HG03039 (cell line): ENCODE measurements around the gene MYO1F.

Source experiments
- ATAC-seq: cut with Tn5 transposase; IDR thresholded peaks from one replicate; pipeline ENCODE4 v1.9.1; 2021; ENCODE audit warnings: mild to moderate bottlenecking, moderate library complexity; ENCODE audit not compliant: unreplicated experiment

Gene MYO1F

DNA sequence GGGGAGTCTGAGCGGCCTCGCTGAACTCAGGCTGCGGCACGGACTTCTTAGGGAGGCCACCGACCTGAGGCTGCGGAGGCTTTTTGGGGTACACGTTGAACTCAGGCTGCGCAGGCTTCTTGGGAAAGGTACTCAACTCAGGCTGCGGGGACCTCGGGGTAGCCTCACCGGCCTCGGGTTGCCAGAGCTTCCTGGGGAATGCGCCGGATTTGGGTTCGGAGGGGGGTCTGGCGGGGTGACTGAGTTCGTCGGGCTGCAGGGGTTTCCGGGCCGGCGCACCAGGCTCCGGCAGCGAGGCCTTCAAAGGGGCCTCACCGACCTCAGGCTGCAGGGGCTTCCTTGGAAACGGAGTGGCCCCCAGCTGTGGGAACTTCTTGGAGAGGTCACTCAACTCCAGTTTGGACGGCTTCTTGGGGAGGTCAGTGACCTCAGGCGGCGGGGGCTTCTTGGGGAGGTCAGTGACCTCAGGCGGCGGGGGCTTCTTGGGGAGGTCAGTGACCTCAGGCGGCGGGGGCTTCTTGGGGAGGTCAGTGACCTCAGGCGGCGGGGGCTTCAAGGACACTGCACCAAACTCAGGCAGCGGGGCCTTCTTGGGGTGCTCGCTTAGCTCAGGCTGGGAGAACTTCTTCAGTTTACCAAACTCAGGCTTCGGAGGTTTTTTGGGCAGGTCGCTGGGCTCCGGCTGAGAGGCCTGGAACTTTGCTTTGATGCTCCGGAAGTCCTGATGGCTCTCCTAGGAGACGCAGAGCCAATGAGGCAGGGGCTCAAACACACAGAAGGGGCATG is 78.0 kb downstream of the MYO1F start:
- ATAC-seq: no peak

GRCh38 chr19:8498295-8498694 is 78.9 kb downstream of the MYO1F start:
- ATAC-seq: no peak

- ATAC-seq: no peak
These were observed 83.1 kb downstream of the MYO1F start for GRCh38 chr19:8494158-8494557.

DNA sequence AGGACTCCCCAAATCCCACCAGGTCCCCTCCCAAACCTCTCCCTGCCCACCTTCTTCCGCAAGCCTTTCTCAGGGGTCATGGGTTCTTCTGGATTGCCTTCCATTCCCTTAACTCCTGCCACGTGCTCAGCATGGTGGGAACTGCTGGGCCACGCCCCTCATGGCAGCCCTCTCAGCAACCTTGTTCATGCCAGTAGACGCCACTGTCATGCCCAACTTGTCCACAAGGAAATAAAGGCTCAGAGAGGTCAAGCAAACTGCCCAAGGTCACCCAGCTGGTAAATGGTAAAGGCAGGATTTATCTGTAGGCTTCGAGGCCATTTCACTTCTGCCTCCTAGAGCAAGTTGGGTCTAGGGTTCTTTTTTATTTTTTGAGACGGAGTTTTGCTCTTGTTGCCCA is 85.7 kb downstream of the MYO1F start:
- ATAC-seq: no peak

- no peak for ATAC-seq
These were observed 86.4 kb downstream of the MYO1F start for GRCh38 chr19:8490873-8491272.

DNA sequence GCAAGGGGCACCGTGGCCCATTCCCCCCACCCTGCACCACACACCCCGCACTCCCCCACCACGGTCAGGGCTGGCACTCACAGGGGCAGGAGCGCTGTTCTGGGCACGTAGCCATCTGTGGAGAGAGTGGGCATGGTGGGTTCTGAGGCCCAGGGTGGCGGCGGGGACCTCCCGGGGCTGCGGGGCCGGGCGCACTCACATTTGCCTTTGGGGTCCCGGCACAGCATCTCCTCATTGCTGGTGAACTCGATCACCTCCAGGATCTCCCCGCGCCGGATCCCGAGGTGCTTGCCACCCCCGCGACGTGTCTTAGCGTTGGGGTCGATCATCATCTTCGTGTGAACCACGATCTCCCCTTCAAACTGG is 86.9 kb downstream of the MYO1F start:
- ATAC-seq: no peak

DNA sequence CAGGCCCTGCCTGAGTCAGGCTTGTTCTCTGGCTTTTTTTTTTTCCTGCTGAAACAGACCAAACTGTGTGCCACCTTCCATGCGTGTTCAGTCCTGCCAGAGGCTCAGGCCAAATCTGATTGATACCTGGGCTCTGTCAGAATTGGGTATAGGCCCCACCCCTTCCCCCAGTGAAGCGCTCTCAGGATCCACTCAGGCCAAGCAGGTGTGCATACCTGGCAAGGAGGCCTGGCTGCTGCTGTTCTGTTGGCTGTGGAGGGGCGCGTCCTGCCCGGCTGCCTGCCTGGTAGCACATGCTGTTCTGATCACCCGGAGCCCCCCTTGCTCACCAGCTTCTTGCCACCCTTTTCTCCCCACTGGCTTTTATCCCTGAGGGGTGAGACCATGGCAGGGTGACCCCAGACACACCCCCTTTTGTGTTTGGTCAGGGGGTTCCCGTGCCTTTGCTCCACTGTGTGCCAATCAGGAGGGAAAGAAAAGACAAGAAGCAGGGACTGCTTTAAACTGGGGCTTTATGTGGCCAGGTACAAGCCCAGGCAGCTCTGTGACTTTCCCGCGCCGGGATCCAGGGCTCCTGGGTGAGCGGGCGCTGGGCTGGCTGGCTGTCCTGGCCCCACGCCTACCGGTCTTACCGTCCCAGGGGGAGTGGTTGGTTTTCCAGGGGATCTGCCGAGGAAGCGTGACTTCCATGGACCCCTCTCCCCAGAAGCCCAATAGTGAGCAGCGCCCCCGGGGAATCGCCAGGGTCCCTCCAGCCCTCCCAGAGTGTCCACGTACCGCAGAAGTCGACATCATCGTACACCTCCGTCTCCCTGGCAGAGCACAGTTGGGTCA is 87.5 kb downstream of the MYO1F start:
- no peak for ATAC-seq

GRCh38 chr19:8488365-8488764 is 88.9 kb downstream of the MYO1F start:
- ATAC-seq: no peak

DNA sequence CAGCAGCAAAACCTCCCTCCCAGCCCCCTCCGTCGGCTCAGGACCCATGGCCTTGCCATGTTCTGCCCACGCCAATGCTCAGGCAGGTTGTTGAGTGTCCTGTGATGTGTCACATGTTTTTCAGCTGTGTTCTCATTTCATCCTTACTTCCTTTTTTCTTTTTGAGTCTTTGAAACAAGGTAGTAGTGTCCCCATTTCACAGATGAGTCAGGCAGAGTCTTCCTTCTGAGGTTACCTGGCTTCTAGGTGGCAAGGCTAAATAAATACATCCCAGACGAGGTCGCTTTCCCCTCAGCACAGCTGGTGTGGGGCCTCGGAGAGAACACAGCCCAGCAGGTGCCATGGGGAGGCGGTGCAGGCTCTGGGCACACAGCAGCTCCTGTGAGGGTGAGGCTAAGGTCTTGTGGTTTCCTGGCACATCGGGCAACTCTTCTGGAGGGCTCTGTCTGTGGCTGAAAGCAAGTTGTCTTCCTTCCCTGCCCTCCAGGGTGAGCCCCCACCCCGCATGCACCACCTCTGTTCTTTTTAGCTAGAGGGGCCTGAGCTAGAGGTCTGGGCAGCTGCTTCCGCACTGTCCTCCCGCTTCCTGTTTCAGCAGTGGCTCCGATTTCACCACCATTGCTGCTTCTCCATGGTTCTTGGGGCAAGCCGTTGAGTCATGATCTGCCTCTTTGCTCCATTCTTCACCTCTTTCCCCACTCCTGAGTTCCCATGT is 89.9 kb downstream of the MYO1F start:
- no peak for ATAC-seq

DNA sequence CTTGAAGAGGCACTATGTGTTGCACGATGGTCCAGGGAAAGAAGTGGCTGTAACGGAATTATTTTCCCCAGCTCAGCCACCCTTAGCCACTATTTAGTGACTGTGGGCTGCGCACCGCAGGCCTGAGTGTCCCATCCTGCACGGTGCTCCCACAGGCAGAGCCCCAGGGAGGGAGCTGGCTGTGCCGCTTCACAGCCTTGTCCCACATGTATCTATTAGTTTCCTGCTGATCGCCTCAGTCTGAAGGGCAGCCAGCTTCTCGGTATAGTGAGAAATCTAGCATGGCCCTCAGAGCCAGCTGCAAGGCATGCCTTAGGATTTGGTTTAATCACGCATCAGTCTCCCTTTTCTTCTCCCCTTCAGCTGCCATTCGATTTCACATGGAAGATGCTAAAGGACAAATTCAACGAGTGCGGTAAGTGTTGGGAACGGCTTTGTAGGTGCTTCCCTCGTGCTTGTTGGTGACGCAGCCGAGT is 90.5 kb downstream of the MYO1F start:
- no peak for ATAC-seq

- no peak for ATAC-seq
These were observed 91.5 kb downstream of the MYO1F start for GRCh38 chr19:8485561-8486371.

GRCh38 chr19:8484331-8484894 is 92.8 kb downstream of the MYO1F start:
- no peak for ATAC-seq

DNA sequence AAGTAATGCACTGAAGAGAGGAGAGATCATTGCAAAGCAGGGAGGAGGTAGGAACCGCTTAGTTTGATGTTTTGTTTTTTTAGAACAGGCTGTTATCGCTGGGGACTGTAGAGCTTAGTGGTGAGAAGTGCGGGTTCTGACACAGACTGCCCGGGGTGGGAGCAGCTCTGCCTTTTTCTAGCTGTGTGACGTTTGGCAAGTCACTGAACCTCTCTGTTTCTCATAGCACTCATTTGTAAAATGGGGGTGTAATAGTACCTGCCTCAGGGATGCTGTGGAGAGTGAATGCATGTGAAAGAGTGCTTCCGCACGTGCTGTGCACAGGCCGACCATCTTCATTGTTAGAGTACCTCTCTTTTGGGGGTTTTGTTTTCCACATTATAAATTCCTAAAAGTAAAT is 94.1 kb downstream of the MYO1F start:
- no peak for ATAC-seq

DNA sequence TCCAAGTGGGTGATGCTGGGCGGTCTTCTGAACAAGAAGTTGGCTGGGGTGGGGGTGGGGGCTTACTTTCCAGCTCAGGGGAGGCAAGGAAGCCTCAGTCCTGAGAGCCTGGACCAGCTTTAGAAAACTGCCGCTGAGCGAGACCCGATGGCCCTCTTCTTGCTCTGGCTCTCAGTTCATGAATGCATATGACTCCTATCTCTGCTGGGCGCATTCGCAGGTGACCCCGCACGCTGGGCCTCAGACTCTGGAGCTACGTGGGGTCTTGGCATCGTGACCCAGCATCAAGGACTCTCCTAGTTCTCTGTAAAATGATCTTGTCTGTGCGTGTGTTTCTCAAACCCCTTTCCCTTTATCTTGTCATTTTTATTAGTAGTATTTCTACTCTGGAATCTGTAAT is 94.5 kb downstream of the MYO1F start:
- no peak for ATAC-seq

DNA sequence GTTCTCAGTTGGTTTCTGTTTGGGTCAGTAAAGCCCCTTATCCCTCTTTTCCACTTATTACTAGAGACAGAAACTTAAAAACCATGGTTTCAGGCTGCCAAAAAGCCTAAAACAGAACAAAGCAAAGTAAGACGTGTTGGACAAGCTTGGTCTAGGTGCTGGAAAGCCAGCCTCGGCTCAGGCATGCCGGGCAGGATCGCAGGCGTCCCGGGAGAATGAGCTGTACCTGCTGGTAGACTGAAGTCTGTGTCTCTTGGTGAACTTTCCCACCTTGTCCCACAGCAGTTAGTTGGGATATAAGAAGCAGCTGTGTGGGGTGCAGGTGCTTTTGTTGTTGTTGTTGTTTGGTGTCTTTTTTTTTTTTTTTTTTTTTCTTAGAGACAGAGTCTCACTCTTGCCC is 95.6 kb downstream of the MYO1F start:
- ATAC-seq: no peak

- ATAC-seq: no peak
These were observed 96.0 kb downstream of the MYO1F start for GRCh38 chr19:8481201-8481600.

DNA sequence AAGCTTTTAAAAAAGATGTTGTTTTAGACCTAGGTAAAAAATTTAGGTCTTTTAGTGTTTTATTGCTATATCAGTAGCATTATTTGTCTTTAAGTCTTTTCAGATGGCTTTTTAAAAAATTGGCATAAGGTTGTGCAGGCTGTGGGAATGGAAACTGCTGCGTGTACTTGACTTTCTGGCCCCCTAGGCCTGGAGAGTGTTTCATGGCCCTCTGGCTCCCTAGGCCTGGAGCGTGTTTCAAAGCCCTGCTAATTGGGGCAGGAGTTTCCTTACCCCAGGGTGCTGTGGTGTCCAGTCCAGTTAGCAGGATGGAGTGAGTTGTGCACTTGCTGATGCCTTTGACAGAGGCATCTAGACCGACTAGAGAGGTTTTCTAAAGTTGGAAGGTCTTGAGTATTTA is 98.6 kb downstream of the MYO1F start:
- ATAC-seq: no peak

DNA sequence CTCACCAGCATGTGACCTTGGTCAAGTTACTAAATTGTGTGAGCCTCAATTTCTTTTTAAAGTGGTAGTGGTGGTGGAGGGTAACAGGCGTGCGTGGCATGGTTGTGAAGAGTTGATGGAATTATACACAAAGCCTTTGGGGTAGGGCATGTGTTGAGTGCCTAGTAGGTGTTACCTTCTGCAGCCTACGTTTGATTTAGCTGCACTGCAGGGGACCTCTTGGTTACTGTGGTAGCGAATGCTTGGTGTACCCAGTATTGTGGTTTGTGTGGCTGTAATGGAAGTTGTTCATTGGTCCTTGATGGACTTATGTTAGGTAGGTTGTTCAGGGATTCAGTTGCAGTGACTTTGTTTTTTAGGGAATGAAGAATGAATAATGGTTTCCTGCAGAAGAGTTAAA is 99.4 kb downstream of the MYO1F start:
- ATAC-seq: no peak

- ATAC-seq: no peak
These were observed 100.7 kb downstream of the MYO1F start for GRCh38 chr19:8476524-8476923.

DNA sequence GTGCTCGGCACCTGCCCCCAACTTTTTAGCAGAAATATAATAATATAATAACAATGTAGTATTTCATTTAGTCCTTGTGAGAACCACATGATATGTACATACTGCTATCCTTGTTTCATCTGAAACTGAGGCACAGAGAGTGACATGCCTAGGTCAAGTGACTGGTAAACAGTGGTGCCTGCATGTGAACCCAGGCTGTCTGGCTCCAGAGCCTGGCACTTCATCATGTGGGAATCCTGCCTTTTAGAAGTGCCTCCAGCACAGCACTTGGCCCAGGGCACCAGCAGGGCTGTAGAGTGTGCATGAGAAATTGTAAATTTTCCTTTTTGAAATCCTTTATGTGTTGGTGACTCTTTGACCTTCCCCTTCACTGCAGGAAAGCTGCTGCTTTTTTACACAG is 102.2 kb downstream of the MYO1F start:
- no peak for ATAC-seq
